Measurements from ENCODE around the gene PTPN13.

PTPN13 gene

DNA sequence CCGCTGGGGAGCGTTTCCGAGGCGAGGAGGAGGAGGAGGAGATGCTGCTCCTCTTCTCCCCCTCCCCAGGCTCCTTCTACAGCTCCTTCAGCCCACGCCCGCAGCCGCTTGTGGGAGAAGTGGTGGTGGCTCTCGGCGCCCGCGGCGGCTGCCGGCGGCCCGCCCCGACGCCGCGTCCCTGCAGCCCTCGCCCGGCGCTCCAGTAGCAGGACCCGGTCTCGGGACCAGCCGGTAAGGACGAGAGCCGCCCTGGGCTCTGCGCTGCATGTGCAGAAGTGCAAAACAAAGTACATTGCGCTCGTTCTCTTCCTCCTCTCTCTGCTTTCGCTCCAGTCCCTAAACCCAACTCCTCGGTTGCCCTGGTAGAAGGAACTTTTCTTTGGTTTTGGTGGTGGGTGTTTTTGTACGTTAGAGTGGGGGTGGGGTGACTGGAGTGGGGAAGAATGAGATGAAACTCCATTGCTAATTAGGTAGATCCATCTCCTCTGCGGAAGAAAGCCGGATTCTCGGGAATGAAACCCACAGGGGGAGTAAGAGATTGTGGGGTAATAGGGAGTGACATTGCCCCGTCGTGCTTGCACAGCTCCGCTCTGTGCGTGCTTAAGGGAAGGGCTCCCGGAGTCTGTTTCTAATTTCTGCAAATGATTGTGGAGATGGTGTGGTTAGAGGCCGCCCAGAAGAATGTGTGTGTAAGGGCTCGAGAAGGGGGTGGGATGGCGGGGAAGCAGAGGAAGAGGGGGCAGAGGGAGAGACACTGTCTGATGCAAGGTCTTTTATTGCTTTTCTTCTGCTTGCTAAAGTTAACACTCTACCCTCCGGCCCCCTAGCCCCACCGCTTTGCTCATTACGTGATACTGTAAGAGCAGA lies 677 bp downstream of the PTPN13 start:
- DNase-seq, result no peak

DNA sequence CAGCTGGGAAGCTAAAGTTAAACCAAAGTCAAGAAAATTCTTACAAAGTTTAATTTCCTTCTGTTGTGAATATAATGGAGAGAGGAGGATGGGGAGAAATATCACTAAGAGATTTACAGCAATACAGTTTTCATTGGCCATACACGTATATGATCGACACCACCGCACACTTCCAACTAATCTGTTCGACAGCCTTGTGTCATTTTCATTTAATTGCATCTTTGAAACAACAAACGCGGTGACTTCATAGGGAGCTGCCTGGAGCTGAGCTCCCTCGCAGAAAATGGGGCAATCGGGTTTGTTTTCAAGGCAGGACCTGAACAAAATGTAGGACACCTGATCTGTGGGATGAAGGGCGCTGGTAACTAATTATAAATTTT lies 1.3 kb downstream of the PTPN13 start:
- no peak for DNase-seq

DNA sequence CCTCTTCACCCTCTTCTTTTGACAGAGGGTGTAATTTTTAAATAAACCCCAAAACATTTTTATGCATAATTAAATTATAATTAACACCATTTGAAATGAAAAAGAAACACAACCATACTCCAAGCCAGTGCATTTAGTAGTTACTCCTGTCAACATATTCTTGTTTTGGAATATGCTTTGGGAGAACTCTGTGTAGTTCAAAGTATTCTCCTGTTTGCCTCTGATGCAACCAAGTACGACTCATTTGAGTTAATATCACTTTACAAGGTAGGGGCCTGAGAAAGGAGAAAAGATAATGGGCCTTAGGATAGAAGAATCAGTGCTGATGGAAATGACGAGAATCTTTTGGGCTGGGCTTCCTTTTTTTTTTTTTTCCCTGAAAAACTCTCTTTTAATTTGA lies 2.7 kb downstream of the PTPN13 start:
- no peak for DNase-seq

DNA sequence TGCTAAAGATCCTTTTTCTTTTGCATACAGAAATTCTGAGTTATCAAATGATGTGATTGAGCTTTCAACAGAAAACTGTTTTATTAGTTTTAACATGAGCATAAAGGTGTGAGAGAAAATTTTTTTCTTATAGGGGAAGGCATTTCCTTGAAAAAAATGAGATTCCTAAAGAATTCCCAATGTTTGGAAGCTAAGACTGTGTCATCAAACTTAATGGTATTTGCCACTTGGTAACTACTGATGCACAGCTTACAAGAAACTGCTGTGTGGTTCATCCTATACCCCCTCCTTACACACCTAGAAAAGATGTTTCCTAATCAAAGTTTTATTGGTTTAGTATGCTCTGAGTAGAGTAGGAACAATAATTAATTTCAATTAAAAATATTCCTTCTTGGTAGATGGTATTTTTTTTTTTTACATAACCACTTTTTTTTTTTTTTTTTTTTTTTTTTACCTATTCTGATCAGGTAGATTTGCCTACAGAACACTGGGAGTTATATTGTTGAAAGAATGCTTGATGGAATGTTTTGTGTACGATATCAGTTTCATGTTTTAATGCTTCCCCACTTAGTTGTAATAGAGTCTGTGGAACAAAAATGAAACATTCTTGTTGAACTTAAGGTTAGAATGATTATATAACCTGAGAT lies 6.0 kb downstream of the PTPN13 start:
- DNase-seq, result no peak

DNA sequence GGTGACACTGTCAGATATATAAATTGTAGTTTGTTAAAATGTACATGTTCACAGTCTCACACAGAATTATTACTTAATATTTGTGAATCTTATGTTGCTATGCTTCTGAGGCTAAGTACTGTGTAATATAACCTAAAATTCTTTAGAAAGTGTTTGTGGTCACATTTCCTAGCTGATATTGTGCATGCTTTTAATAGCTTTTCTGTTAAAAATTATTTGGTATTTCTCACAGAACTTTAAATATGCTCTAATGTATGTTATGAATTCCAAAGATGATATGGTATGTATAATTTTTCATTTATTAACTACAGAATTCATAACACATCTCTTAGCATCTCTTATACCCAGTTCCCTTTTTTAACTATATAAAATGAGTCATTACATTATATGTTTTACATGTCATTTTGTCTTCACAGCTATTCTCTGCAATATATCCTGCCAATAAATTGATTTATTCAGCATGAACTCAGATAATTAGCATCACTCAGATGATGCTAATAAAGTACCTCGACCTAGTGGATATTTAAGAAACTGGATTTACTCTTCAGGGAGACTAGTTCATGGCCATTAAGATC lies 9.3 kb downstream of the PTPN13 start:
- DNase-seq, result no peak

DNA sequence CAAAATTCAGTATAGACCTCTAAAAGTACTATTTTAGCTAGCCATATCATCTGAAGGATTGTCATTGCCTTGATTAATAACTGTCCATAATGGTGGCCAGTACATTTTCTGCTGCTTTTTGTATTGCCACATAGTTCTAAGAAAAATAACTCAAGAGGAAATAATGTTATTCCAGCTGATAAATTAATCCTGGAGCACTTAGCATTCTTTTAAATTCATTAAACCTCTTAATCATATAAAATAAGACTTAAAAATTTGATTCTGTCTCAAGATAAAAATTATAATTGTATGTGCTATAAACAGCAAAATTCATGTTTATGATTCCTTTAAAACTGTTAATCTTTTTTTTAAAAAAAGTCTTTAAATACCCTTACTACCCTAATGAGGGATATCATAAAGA lies 12.7 kb downstream of the PTPN13 start:
- no peak for DNase-seq

DNA sequence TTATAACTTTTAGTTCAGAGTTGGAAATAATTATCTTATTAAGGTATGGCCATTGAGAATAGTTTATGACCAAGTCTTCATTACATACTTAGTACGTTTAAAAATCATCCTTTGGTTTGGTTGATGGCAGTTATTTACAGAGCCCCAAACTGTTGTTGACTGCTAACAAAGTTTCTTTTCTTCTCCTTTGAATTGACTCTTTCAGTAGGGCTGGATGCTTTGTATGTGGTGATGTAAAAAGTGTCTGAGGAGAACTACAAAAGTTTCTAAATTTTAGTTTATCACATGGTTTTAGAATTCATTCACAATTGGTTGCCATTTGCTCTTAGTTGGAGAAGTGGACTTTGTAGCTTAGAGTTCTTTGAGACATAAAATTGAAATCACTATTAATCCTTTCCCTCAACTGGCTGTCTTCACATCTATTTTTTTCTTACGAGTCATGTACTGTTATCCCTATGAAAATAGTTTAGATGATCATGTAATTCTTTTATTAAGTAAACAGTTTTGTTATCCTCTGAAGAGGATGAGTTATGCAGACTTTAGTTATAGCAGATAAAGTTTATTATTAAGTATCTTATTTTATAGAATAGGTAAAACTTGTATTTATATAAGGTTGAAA lies 14.8 kb downstream of the PTPN13 start:
- no peak for DNase-seq

DNA sequence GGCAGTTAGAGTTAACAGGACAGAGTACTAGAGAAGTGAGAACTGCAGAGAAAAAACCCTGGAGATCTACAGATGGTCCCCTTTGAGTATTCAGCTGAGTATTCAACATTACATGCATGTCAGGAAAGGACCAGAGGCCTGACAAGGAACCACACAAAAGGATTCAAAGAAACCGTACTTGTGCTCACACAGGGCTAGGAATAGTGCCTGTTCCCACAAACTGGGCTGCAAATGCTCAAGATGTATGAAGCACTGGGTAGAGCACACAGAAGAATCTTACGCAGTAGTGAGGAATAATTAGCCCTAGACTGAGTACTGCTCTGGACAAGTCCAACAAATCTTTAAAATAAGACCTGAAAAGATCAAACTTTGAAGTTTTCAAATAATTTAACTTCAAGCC lies 17.6 kb downstream of the PTPN13 start:
- DNase-seq, result no peak

DNA sequence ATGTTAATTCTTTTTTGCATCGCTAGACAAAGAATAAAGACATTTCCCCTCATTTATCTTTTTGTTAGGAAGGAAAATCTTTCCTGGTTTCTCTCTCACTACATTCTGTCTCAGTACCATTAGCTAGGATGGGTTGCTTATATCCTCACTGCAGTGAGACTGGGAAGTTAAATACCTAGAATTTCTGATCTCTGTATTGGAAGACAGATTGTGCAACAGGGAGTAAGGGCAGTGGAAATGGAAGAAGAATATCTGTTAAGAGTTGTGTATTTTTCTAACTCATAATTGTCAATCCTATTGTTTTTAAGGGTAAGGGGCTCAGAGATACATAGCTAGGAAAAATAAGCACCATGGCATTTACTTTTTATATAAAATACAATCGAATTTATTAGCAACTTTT lies 19.6 kb downstream of the PTPN13 start:
- no peak for DNase-seq

DNA sequence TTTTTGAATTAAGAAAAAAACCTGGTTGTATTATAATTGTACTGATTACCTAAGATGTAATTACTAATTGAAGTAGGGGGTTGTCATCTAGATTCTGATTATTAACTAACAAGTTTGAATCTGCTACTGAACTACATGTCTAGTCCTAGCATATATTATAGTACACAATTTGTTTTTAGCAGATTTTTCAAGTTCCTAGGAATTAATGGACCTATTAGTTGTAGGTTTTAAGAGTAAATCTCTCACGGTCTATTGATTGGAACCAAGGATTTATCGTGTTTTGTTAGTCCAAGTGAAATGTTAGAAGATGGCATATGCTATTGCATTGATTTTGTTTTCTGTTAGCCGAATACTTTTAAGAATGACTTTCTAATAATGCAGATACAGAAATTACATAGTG lies 20.8 kb downstream of the PTPN13 start:
- DNase-seq, result no peak

DNA sequence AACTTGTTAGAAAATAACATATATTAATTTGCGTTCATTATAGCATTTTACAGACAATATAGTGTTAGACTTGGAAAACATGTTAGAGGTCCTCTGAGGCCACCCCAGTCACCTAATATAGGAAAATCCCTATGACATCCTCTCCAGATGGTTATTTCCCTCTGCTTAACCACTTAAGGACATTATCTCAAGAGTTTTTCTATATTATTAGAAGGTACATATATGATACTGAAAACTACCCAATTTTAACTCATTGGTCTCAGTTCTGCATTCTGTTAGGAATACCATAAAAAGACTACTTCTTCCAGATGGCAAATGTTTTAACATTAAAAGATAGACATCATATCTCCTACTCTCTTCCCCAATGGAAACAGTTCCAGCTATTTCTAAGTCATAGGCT lies 21.4 kb downstream of the PTPN13 start:
- DNase-seq, result no peak

DNA sequence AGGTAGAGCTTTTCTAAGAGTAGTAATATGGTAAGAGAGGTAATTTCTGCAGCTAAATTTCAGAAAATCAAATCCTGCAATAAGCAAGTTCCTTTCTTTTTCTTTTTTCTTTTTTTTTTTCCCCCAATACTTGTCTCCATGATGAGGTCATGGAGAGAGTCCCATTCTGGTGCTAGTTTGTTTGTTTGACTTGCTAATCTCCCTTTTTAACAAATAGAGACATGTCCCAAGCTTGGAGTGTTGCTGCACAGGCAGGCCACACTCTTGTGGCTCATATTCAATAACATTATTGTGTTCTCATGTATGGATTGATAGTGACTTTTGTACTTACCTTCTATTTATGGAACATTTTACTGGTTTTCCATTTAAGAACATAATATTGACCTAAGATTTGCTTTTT lies 25.5 kb downstream of the PTPN13 start:
- DNase-seq, result no peak

DNA sequence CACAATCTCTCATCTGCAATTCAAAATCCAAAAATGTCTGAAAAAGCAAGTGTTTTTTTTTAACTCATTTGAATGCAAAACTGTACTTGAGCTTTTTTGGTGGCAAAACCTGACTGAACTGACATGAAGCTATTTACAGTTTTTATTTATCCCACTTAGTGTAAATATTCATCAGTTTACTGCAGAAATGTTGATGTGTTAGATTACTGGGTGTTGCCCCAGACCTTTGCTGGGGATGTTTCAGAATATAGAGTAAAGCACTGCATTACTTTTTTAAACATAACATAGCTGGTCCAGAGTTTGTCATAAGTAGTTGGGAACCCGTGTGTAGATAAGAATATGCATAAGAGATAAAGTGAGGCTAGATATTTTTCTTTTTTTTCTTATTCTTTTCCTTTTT lies 27.3 kb downstream of the PTPN13 start:
- DNase-seq, result no peak

DNA sequence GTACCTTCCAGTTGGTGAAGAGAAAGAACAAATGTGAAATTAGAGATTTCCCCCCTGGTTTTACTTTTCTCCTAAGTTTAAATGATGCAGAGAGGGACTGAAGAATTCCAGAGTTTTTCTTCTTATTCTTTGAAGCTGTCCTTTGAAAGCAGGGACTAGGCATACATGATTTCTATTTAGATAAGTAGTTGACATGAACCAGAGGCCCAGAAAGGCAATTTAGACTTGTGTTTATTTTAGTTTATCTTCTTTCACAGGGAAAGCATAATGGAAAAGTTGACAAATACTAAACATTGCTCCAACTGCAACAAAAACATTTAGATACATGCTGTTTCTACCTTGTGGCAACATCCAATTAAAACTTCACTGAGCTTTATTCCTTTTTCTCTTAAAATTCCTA lies 32.0 kb downstream of the PTPN13 start:
- no peak for DNase-seq

DNA sequence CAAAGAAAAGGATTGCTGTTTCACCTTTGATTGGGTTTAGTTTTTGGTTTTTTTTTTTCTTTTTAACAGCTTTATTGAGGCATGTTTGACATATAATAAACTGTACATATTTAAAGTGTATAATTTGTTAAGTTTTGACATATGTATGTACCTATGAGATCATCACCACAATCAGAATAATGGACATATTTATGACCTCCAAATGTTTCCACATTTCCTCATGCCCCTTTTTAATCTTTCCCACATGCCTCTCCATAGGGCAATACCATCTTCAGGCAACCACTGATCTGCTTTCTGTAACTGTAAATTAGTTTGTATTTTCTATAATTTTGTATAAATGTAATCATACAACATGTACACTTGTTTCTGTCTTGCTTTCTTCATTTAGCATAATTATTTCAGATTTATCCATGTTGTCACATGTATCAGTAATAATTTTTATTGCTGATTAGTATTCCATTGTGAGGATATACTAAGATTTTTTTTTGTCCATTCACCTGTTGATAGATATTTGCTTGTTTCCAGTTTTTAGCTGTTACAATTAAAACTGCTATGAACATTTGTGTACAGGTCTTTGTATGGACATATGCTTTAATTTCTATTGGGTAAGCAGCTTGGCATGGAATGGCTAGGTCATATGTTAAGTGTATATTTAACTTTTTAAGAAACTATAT lies 33.5 kb downstream of the PTPN13 start:
- no peak for DNase-seq

DNA sequence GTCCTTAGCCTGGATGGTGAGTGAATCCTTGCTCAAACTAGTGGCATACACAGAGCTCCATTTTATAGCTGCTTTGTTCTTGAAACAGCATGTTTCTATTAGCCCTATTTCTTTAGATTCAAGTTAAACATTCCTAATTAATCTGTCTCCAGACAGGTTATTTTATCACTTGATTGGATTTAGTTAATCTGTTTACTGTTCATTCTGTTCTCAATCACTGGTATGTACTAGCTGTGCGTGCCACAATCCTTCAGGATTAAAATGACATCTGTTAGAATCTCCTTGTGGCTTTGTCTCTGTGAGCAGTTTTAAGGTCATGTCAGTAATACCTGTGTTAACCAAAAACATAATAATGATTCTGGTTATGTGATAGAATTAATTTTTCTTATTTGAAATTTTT lies 36.5 kb downstream of the PTPN13 start:
- no peak for DNase-seq

DNA sequence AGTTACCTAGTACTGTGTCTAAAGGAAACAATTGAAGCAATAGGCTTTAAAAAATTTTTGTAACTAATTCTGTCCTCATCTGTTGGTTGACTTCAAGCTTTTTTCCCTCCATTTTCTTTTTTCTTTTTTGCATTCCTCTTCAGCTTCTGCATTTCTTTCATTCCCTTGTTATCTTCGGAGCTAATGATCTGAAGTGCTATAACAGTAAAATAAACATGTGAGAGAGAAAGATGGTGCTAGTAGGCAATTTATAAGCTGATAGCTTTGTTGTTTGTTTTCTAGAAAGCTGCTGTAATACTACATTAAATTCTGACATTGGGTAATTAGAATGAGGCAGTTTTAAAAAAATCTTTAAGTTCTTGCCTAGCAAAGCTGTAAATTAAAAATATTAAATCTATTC lies 37.1 kb downstream of the PTPN13 start:
- DNase-seq, result no peak

DNA sequence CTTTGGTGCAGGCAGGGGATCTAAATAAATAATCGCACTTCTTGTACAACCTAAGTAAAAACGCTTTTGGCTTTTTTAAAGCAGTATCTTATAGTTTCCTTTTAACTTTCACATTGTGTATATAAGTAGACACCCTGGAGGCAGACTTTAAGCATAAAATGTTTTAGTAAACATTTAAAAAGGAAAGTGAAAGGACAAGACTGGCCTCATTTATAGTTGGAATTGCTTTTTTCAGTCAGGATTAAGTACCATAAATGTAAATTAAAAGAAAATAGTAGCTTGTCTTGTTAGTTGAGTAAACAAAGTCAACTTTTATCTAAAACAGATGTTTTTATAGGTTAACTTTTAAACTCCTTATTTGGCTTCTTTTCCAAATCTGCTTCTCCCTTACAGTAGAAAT lies 39.7 kb downstream of the PTPN13 start:
- no peak for DNase-seq

DNA sequence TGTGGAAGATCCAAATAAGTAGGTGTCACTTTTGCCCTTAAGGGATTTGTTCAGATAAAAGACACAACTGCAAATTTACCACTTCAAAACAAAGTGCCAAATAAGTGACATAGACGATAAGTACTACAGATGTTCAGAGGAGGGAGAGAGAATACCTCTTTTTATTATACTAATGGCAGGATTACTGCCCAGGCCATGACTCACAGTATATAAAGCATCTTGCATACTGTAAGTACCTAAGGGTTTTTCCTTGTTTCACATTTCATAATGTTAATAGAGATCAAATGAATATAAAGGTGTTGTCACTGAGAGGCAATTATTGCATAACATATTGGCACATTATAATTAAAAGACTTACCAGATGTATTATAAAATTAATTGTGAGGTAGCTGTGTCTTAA lies 46.4 kb downstream of the PTPN13 start:
- no peak for DNase-seq

DNA sequence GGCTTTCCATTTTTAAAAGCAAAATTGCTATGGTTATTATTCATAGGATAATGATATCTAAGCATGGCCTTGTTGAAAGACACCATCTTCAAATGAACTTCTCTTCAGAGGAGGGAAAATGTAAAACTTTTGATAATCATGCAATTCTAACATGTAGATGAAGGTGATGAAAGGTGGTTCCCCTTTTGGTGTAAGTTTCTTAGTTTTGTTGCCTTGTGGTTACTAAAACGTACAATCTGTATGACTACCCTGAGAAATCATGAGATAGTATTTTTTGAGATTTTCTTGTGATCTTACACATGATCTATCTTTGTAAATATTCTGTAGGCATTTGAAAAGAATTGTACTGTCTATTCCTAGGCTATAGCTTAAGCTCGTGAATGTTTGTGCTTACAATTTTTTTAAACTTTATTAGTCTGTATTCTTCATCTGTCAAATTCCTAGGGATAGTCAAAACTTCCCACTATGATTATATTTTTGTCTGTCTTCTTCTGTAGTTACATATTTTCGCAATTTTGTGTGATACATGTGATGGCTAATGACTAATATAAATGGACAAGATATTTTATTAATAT lies 47.5 kb downstream of the PTPN13 start:
- DNase-seq, result no peak

DNA sequence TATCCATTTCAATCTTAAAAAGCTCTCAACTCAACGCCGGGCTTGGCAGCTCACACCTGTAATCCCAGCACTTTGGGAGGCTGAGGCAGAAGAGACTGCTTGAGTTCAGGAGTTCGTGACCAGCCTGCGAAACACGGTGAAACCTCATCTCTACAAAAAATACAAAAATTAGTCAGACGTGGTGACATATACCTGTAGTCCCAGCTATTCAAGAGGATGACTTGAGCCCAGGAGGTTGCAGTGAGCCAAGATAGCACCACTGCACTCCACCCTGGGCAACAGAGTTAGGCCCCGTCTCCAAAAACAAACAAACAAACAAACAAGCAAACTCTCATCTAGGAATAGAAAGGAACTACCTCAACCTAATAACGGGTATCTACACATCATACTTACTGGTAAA lies 50.8 kb downstream of the PTPN13 start:
- DNase-seq, result no peak

DNA sequence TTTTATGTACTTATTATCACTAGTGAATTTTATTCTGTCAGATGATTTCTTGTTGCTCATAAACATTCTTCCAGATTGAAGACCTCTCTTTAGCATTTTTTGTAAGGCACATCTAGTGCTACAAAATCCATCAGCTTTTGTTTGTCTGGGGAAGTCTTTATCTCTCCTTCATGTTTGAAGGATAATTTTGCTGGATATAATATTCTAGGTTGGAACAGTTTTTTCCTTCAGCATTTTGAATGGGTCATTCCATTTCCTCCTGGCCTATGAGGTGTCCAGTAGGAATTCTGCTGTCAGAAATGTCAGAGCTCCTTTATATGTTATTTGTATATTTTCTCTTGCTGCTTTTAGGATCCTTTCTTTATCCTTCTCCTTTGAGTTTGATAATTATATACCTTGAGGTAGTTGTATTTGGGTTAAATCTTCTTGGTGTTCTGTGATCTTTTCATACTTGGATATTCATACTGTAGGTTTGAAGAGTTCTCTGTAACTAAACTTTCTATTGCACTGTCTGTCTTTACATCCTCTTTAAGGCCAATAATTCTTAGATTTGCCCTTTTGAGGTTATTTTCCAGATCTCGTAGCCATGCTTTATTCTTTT lies 58.3 kb downstream of the PTPN13 start:
- no peak for DNase-seq

All from activated naive CD4-positive, alpha-beta T cell (primary cell).